K562 (cell line): ENCODE measurements around the gene NFE2.

Experiments
- MEF2D ChIP-seq: conservative IDR thresholded peaks from 2 replicates; pipeline ENCODE4 v1.6.1; 2016; ENCODE audit warnings: low read depth, missing genetic modification characterization, missing compliant biosample characterization
- MXI1 ChIP-seq: IDR thresholded peaks from 2 replicates; pipeline ENCODE4 v1.6.1; 2011; ENCODE audit warnings: low read depth, mild to moderate bottlenecking, improper control_type of control experiment, low read length
- ZNF212 ChIP-seq: fragments of 450-650 bp; formaldehyde crosslinking; IDR thresholded peaks from 2 replicates; pipeline ENCODE4 v1.4.0; 2020; ENCODE audit warnings: mild to moderate bottlenecking

DNA sequence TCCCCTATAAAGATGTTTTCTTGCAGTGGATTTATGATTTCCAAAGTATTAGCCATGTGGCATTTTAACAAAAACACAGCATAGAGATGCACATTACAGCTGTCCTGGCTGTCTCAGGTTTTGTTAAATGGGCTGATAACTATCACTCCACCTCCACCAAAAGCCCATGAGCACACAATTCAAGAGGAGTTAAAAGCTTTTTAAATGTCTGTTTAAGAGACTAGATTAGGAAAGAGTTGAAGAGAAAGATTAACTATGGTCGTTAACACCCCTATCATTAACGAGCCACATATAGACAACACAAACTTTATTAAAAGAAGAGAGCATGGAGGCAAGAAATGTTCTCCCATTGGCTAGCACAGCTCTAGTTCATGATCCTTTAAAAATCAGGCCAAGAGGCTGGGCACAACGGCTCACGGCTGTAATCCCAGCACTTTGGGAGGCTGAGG is 35.4 kb downstream of the NFE2 start:
- no peak for TF ChIP-seq ZNF212
- no peak for TF ChIP-seq MEF2D (tag)
- TF ChIP-seq MXI1, result no peak
